Inflammatory macrophage (primary cell): Measurements from ENCODE around the gene PTPN2.
"Not testable (repeated sequence)": the region's sequence is repeated elsewhere in the genome, so short reads cannot be mapped to it uniquely, and the experiment has no call there.

Experiments used
- DNase-seq, 2 donors: peaks; one replicate each; pipeline ENCODE4 v3.0.0-alpha.2; 2020 to 2022

PTPN2 gene

DNA sequence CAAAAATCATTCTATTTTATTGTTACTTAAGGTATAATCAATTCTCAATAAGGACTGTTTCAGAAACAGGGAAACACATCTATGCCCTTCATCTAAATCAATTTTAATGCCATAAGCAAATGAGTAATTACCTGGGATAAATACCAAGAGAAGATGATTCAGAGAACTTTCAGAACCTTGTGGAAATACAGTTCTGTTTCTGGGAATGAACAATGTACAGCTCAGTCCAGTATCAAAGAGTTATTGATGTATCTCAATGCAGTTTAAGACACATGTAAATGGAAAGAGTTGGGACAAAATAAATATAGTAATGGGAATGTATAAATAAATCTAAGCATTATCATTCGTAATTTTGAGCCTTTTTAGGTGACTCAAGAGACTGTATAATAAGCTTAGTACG is 60.1 kb downstream of the PTPN2 start:
- DNase-seq, result no peak

DNA sequence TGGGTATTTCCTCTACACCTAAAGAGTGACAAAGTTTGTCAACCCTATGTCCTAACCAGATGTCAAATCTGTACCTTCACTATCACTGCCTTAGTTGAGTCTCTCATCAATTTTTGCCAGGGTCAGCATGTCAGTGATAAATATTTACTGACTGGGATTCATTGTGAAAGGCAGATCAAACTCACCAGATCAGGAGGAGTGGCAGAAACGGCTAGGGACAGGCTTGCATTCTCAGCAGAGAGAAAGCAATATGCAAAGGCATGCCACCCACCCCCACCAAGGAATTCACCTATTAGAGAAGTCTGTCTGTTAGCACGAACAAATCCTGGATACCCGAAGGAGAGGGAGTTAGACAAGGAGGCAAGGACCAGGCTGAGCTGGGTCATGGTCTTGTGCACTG is 62.6 kb downstream of the PTPN2 start:
- DNase-seq, result no peak

DNA sequence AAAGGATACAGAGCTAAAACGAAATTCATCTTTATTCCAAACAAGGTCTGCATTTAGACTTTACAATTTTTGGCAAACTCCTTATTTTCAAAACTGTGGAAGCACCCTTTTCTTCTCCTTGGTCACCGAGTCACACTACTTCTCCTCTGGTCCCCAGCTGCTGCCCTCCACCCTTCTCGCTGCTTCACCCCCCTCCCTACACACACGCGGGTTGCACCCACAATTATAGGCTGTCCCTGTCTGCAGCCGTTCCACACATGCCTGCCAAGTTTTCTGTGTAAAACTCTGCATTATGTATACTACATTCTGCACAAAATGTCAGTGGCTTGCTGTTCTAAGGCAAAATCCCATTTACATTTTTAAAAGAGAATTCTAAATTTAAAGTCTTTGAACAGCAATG is 63.5 kb downstream of the PTPN2 start:
- DNase-seq, result no peak

DNA sequence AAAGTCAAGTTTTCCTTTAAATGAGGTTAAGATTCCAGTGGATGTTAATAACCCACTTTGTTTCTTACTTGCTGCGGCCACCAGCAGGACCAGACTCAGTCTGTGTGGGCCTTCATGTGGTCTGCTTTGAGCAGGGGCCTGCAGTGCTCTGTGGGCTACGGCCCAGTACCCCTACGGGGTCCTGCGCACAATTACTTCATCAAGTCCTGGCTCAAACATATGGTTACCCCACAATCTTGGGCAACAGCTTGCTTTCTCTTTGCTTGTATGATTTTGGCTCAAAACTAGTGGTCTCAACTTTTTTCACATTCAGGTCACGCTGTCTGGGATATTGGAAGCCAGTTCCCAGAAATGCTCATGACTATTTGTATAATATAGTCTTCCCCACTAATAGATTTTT is 64.2 kb downstream of the PTPN2 start:
- DNase-seq, result no peak

DNA sequence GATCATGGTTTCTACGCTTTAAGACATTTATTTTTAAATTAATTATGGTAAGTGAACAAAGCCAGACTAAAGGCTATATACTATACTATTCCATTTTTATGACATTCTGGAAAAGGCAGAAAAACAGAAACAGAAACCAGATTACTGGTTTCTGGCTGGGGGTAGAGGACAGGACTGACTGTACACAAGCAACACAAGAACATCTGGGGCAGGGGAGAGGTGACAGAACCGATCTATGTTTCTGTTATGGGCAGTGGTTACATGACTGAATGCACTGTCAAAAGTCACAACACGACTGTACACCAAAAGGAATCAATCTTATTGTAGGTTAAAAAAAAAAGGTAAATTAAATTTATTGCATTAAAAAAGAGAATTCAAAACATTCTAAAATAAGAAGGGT is 64.7 kb downstream of the PTPN2 start:
- no peak for DNase-seq

DNA sequence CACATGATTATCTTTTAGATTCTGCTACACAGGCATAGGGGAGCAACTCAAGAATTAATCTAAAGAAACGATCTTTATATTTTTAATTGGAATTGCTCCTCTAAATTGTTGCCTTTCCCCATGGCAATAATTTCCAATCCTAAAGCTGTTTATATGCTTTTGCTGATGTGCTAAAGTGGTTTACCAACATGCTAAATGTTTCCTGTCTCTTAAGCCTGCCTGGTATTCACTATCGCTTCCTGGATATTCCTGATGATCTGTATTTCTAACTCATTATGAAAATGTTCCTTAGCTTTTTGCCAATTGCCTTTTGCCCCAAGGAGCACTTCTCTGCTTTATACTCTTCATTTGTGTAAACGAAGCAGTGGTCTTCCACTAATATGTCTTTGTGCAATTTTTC is 65.8 kb downstream of the PTPN2 start:
- DNase-seq, result no peak

DNA sequence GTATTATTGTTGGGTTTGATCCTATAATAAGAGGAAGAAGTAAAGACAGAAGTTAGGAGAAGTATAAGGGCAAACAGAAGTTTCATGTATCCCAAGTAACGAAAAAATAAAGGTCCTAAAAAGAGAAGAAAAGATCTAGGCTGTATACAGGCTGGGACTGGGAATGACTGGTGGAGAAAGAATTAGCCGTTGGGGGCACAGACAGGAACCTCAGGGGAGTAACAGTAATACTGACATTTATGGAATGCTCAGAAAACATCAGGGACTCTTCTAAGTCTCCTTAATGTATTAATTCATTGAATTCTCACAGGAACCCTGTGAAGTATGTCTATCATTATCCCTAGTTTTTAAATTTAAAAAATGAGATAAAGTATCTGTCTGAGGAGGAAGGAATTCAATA is 67.6 kb downstream of the PTPN2 start:
- DNase-seq, result no peak

DNA sequence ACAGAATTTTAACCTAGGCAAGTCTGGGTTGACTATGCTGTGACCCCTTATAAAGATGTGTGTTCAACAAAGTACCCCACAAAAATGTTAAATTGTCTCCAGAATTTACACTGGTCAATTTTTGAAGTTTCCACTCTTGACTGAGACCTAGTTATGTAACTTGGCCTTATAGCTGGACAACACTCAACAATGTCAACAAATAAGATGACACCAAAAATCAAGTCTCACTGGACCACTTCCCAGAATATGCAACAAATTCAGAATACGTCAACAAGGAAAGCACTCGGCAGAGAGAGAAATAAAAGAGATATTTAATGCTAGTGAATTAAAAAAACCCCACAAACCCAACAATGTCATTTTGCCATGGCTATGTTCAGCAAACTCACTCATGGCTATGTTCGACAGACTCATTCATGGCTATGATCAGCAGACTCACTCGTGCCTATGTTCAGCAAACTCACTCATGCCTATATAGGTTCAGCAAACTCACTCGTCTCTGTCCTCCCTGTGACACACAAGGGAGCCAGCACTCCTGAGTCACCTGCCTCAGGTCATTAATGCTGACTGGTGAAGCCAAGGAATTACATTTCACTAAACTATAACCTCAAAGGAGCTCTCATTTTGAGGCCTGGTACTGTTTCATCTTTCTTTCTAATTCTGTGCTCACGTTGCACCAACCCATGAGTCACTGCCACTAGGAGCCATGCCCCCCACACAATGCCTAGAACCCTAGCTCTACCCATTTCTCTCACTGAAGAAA is 72.7 kb downstream of the PTPN2 start:
- DNase-seq, result no peak

DNA sequence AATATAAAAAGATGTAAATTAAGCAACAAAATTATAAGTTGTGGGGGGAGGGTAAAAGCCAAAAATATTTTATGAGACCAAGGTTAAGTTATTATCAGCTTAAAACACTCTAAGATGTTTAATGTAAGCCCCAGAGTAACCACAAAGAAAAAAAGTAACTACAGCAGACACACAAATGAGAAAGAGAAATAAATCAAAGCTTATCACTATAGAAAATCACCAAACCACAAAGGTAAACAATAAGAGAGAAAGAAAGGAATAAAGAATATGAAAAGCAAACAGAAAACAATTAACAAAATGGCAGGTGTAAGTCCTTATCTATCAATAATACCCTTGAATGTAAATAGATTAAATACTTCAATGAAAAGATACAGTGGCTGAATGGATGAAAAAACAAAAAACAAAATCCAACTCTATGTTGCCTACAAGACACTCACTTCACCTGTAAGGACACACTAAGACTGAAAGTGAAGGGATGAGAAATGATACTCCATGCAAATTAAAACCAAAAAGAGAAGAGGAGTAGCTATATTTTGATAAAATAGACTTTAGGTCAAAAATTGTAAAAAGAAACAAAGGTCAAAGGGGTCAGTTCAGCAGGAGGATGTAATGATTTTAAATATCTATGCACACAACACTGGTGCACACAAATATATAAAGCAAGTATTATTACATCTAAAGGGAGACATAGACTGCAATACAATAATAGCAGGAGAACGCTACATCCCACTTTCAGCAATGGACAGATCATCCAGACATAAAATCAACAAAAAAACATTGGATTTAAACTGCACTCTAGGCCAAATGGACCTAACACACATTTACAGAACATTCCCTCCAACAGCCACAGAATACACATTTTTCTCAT is 80.7 kb downstream of the PTPN2 start:
- DNase-seq, result no peak

DNA sequence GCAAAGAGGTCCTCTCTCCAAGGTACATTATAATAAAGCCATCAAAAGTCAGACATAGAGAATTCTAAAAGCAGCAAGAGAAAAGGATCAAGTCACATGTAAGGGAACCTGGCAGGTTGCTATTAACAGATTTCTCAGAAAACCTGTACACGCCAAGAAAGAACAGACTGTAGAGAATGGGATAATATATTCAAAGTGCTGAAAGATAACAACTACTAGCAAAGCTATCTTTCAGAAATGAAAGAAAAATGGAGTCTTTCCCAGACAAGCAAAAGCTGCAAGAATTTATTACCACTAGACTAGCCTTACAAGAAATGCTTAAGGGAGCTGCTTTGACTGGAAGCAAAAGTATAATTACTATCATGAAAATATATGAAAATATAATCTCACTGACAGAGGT is 81.5 kb downstream of the PTPN2 start:
- DNase-seq, result no peak

DNA sequence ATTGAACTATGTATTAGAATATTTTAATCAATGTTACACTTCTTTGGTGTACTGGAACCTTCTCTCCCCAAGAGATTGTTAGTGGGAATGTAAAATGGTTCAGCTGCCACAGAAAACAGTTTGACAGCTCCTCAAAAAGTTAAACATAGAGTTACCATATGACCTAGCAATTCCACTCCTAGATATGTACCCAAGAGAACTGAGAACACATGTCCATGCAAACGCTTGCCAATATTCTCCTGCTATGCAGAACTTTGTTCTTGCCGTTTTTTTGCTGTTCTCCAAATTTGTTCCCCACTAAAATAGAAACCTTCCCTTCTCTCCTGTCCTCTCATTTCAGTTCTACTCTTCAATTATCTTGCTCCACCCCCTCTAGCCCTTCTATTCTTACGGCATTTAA is 87.6 kb downstream of the PTPN2 start:
- no peak for DNase-seq

DNA sequence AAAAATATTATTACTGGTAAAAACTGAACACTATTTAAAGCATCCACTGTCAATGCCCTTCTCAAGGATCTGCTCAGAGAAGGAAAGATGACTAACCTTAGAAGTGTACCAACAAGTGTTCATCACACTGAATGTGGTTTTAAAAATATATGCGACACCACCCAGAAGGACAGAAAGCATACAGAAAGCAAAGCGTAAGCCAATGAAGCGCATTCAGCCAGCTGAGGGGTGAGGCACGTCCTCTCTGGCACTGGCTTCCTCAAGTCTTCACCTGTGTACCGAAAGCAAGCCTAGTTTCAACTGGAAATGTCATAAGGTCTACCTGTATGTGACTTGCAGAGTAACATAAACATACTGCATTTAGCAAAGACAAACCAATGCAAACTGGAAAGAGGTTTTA is 92.4 kb downstream of the PTPN2 start:
- no peak for DNase-seq

DNA sequence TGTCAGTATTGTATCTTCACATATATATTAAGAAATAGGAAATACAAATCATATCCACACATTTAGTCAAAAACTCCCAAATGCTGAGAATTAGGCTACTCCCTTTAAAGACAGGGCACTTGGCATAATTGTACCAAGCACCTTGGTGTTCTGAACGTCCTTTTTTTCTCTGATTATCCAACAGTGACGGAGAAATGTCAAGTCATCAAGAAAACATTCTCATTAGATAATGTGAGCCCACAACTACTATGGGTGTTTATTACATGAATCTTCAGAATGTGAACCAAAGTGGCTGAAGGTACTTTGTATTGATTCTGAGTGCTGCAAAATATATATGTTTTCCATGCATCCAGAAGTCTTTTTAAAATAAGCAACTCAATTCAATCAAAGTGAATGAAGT is 97.4 kb downstream of the PTPN2 start:
- no peak for DNase-seq

DNA sequence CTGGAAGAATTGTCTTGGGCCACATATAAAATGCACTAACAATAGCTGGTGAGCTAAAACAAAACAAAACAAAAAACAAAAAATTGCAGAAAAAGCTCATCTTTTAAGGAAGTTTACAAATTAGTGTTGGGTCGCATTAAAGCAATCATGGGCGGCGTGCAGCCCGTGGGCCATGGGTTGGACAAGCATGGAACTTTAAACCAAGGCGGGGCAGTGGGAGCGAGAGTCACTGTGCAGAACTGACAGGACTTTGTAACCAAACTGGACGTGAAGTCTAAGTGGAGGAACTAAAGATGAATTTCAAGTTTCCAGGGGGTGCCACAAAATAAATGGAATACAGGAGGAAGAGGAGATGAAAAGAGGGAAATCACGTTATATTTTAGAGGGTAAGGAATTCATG is 100.5 kb downstream of the PTPN2 start:
- DNase-seq, result no peak

DNA sequence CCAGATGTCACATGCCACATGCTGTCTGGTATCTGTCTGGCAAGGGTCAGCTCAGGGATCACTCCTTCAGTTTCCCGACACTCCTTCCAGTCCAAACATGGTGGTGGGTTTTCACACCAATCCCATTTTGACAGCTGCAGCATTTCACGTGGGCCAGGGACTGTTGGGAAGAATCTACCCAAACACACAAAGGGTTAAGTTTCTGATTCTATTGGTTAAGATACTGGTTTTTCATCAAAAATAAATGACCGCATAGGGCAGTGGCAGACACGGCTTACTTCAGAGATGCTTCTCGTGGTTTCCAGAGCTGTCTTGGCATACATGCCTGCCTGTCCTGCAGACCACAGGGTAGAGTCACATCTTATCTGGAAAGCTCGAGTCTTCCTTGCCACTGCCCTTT is 101.5 kb downstream of the PTPN2 start:
- no peak for DNase-seq

DNA sequence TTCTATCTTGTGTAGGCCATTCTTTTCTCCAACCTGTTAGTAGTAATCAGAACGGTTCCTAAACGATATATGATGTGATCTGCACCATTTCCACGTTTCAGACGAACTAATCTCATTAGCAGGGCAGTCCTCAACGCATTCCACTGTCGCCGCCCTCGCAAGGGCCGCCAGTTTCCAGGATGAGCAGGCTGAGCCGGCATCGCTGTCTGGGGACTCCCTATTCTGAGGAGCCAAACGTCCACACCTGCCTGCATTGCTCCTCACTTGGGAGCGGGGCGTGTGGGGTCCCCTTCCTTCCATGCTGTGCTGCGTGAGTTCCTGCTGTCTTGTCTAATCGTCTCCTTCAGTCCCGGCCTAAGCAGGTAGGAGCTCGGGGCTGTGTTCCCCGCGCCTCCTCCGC is 104.6 kb downstream of the PTPN2 start:
- no peak for DNase-seq

DNA sequence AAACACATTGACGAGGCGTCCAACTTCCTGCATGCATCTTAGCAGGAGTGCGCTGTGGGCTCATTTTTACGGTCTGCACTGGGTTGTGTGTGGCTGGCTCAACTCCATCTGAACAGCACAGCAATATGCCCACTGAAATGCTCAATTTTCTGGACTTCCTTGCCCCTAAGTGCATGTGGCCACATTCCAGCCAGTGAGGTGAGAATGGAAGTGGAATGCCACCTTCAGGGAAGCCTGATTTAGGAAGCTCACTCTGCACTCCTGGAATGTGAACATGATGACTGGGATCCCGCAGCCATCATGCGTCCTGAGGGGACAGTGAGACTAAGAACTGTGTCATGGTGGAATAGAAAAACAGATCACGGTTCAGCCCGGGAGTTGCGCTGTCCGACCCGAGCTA is 105.0 kb downstream of the PTPN2 start:
- DNase-seq, result no peak

DNA sequence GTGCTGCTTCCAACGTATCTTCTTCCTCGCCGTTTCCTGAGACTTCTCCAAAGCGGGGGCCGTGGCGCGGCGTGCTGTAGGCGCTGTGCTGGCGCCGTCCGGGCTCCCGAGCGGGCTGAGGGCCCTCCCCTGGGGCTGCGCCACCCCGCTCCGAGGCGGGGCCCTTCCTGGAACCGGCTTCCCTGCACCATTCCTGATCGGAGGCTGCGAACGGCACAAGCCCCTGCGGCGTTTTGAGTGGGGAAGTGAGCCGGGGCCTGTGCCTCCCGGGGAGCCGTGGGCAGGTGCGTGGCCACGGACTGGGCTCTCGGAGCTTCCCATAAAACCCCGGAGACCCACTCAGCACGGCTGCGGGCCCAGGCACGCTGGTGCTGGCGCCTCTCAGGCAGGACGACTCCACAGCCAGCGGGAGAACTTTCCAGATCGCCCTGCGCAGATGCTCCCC is 106.5 kb downstream of the PTPN2 start:
- no peak for DNase-seq

DNA sequence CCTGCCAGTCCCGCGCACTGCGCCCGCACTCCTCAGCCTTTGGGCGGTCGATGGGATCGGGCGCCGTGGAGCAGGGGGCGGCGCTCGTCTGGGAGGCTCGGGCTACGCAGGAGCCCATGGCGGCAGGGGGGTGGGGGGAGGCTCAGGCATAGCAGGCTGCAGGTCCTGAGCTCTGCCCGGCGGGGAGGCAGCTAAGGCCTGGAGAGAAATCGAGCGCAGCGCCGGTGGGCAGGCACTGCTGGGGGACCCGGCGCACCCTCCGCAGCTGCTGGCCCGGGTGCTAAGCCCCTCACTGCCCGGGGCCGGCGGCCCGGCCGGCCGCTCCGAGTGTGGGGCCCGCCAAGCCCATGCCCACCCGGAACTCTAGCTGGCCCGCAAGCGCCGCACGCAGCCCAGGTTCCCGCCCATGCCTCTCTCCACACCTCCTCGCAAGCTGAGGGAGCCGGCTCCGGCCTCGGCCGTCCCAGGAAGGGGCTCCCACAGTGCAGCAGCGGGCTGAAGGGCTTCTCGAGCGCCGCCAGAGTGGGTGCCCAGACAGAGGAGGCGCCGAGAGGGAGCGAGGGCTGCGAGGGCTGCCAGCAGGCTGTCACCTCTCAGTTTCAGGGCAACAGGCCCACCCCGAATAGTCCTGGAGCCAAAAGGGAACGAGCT is 107.1 kb downstream of the PTPN2 start:
- no peak for DNase-seq

DNA sequence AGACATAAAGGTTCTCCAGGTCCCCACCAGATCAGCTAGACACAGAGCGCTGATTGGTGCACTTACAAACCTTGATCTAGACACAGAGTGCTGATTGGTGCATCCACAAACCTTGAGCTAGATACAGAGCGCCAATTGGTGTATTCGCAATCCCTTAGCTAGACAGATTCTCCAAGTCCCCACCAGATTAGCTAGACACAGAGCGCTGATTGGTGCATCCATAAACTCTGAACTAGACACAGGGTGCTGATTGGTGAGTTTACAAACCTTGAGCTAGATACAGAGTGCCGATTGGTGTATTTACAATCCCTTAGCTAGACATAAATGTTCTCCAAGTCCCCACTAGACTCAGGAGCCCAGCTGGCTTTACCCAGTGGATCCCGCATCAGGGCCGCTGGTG is 107.6 kb downstream of the PTPN2 start:
- not testable (repeated sequence) for DNase-seq

DNA sequence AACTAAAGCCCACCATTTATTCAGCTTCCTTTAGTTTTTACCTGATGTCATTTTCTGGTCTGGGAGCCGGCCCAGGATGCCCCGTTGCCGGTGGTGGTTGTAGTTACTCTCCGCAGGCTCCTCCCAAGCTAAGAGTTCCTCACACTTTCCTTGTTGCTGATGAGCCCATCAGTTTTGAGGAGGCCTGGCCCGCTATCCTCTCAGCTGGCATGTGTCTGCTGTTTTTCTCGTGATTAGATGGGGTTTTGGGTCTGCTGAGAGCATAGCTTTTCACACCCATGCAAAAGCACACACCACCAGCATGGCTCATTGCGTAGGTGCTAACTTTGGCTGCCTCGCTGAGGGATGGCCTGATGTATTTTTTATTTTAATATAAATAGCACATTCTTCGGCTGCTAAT is 109.1 kb downstream of the PTPN2 start:
- DNase-seq, result no peak

DNA sequence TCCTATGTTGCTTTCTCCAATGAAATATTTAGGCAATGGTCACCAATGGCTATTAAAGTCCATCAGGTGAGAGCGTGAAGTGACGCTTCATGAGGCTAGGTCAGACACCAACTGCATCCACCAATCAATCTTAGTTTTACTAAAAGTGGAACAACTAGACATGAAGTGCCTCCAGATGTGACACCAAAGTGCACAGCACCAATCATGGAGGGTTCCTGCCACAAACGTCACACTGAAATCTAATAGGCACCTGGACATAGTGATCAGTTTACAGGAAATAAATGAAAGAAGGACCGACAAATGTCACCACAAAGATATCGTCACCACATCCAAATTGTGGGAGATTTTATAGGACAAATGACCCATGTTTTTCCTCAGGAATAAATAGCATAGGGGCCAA is 110.7 kb downstream of the PTPN2 start:
- no peak for DNase-seq

DNA sequence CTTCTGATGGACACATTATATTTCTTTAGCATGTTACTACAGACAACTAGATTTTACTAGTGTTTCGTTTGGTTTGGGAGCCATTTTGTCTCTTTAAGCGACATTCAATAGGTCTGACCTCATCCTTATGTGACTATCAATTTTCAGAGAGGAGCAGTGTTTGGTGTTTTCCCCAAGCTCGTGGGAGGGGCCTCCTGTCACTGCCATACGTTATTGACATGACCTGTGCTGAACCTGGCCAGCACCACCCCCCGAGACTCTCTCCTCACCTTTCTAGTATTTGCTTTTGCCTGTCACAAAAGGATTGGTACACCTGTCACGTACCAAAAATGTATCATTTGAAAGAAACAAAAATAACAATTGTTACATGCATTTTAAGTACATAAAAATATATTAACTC is 111.9 kb downstream of the PTPN2 start:
- no peak for DNase-seq
